GM12878 (cell line): ENCODE measurements around the gene OPA1. TPM values are rescaled to one million over a fixed set of nuclear protein-coding genes. Genes with fewer than 3 reads are reported as not detected.

Experiments used
- ATF7 ChIP-seq: fragments of 450-650 bp; IDR thresholded peaks from 2 replicates; pipeline ENCODE4 v1.6.1; 2016; ENCODE audit warnings: low read depth, mild to moderate bottlenecking
- BACH1 ChIP-seq: fragments of 450-650 bp; IDR thresholded peaks from 2 replicates; pipeline ENCODE4 v1.6.1; 2017; ENCODE audit warnings: mild to moderate bottlenecking, borderline replicate concordance
- BCL11A ChIP-seq: IDR thresholded peaks from 2 replicates; pipeline ENCODE4 v1.6.1; 2011; ENCODE audit warnings: low read depth, low read length
- CEBPB ChIP-seq, 2 experiments: fragments of 150-350 bp in 1 of 2; IDR thresholded peaks; 2 replicates each; pipeline ENCODE4 v1.6.1; 2012 to 2014; ENCODE audit warnings: low read depth in 2 of 2, low read length in 2 of 2, borderline replicate concordance in 1 of 2, inconsistent platforms in 1 of 2
- CHD4 ChIP-seq: fragments of 200-600 bp; sonication (generic); IDR thresholded peaks from 2 replicates; pipeline ENCODE4 v1.6.1; 2016; ENCODE audit warnings: mild to moderate bottlenecking
- ESRRA ChIP-seq: IDR thresholded peaks from 2 replicates; pipeline ENCODE4 v1.6.1; 2012; ENCODE audit warnings: mild to moderate bottlenecking, low read length, improper control_type of control experiment
- HDGF ChIP-seq: fragments of 450-650 bp; IDR thresholded peaks from 2 replicates; pipeline ENCODE4 v1.6.1; 2016; ENCODE audit warnings: antibody characterized with exemption
- JUNB ChIP-seq: IDR thresholded peaks from 2 replicates; pipeline ENCODE4 v1.6.1; 2016; ENCODE audit warnings: antibody characterized with exemption, mild to moderate bottlenecking
- LARP7 ChIP-seq: fragments of 450-650 bp; IDR thresholded peaks from 2 replicates; pipeline ENCODE4 v1.6.1; 2017; ENCODE audit warnings: mild to moderate bottlenecking
- MTA2 ChIP-seq: fragments of 450-650 bp; IDR thresholded peaks from 2 replicates; pipeline ENCODE4 v1.6.1; 2016; ENCODE audit warnings: low read depth, mild to moderate bottlenecking, moderate library complexity
- MTA3 ChIP-seq: IDR thresholded peaks from 2 replicates; pipeline ENCODE4 v1.6.1; 2012; ENCODE audit warnings: low read length, inconsistent platforms, borderline replicate concordance
- NBN ChIP-seq: fragments of 450-650 bp; IDR thresholded peaks from 2 replicates; pipeline ENCODE4 v1.6.1; 2016
- NR2C1 ChIP-seq: fragments of 450-650 bp; IDR thresholded peaks from 2 replicates; pipeline ENCODE4 v1.6.1; 2017; ENCODE audit warnings: antibody characterized with exemption, mild to moderate bottlenecking, moderate library complexity
- NR2F1 ChIP-seq: fragments of 450-650 bp; conservative IDR thresholded peaks from 2 replicates; pipeline ENCODE4 v1.6.1; 2017; ENCODE audit warnings: mild to moderate bottlenecking
- SMAD1 ChIP-seq: fragments of 450-650 bp; IDR thresholded peaks from 2 replicates; pipeline ENCODE4 v1.6.1; 2018; ENCODE audit warnings: mild to moderate bottlenecking, low read depth; ENCODE audit not compliant: partially characterized antibody
- SMARCA5 ChIP-seq: fragments of 450-650 bp; IDR thresholded peaks from 2 replicates; pipeline ENCODE4 v1.6.1; 2017; ENCODE audit warnings: mild to moderate bottlenecking
- SPI1 ChIP-seq: IDR thresholded peaks from 2 replicates; pipeline ENCODE4 v1.6.1; 2011; ENCODE audit warnings: low read depth, mild to moderate bottlenecking, low read length, moderate library complexity, borderline replicate concordance; ENCODE audit not compliant: insufficient read depth
- SREBF1 ChIP-seq: IDR thresholded peaks from 2 replicates; pipeline ENCODE4 v1.6.1; 2012; ENCODE audit warnings: mild to moderate bottlenecking, low read length
- SREBF2 ChIP-seq: IDR thresholded peaks from 2 replicates; pipeline ENCODE4 v1.6.1; 2012; ENCODE audit warnings: mild to moderate bottlenecking, low read length
- STAT1 ChIP-seq: fragments of 450-650 bp; conservative IDR thresholded peaks from 2 replicates; pipeline ENCODE4 v1.6.1; 2014; ENCODE audit warnings: antibody characterized with exemption, mild to moderate bottlenecking
- TARDBP ChIP-seq: IDR thresholded peaks from 2 replicates; pipeline ENCODE4 v1.6.1; 2016; ENCODE audit warnings: borderline replicate concordance
- TCF7 ChIP-seq: IDR thresholded peaks from 2 replicates; pipeline ENCODE4 v1.6.1; 2014; ENCODE audit warnings: antibody characterized with exemption, borderline replicate concordance
- WRNIP1 ChIP-seq: IDR thresholded peaks from 2 replicates; pipeline ENCODE4 v1.6.1; 2011; ENCODE audit warnings: low read depth, low read length, improper control_type of control experiment, borderline replicate concordance
- YBX1 ChIP-seq: fragments of 450-650 bp; IDR thresholded peaks from 2 replicates; pipeline ENCODE4 v1.6.1; 2016; ENCODE audit warnings: antibody characterized with exemption
- ZBTB33 ChIP-seq: fragments of 450-650 bp; IDR thresholded peaks from 2 replicates; pipeline ENCODE4 v1.6.1; 2017; ENCODE audit warnings: mild to moderate bottlenecking
- polyA plus RNA-seq, 11 experiments: library from polyadenylated mRNA; depleted of rRNA in 4 of 11; unstranded in 6 of 11; stranded (reverse) in 5 of 11; fragments of >200 nt; fragmentation: Nextera tagmentation in 4 of 11; fragmentation: Illumina TruSeq in 1 of 11; extraction: Ambion mirVana in 4 of 11; extraction: Trizol in 1 of 11; gene quantifications; 1 replicate in 1 of 11; 2 replicates in 10 of 11; pipeline versions ENCODE4 v1.2.1 to v1.2.3, GENCODE V29; 2011 to 2016; ENCODE audit warnings: inconsistent platforms in 2 of 11, missing spikeins in 2 of 11, low read depth in 1 of 11
- total RNA-seq, 4 experiments: library from RNA; depleted of rRNA in 3 of 4; stranded (reverse); fragments of >200 nt in 3 of 4; fragmentation: Illumina TruSeq in 1 of 4; extraction: Trizol in 1 of 4; gene quantifications; 2 replicates each; pipeline versions ENCODE4 v1.2.1 to v1.2.3, GENCODE V29; 2013 to 2021
- TF ChIP-seq, protein P1 (sequence below): fragments of 450-650 bp; IDR thresholded peaks from 2 replicates; pipeline ENCODE4 v1.6.1; 2014; ENCODE audit warnings: mild to moderate bottlenecking
- TF ChIP-seq, protein P2 (sequence below): IDR thresholded peaks from 2 replicates; pipeline ENCODE4 v1.6.1; 2011; ENCODE audit warnings: low read depth, low read length, improper control_type of control experiment, borderline replicate concordance
- TF ChIP-seq, protein P3 (sequence below): IDR thresholded peaks from 2 replicates; pipeline ENCODE4 v1.6.1; 2012; ENCODE audit warnings: low read depth, low read length, improper control_type of control experiment
- TF ChIP-seq, protein P4 (sequence below): IDR thresholded peaks from 2 replicates; pipeline ENCODE4 v1.6.1; 2012; ENCODE audit warnings: low read depth, low read length, improper control_type of control experiment

OPA1 gene
- total and polyA plus RNA-seq, 10 of the 15 experiments (the other 5 are each of a cell fraction or from before 2014, with no cell fraction given), result 14.7 to 108 (median 59.3) TPM

DNA sequence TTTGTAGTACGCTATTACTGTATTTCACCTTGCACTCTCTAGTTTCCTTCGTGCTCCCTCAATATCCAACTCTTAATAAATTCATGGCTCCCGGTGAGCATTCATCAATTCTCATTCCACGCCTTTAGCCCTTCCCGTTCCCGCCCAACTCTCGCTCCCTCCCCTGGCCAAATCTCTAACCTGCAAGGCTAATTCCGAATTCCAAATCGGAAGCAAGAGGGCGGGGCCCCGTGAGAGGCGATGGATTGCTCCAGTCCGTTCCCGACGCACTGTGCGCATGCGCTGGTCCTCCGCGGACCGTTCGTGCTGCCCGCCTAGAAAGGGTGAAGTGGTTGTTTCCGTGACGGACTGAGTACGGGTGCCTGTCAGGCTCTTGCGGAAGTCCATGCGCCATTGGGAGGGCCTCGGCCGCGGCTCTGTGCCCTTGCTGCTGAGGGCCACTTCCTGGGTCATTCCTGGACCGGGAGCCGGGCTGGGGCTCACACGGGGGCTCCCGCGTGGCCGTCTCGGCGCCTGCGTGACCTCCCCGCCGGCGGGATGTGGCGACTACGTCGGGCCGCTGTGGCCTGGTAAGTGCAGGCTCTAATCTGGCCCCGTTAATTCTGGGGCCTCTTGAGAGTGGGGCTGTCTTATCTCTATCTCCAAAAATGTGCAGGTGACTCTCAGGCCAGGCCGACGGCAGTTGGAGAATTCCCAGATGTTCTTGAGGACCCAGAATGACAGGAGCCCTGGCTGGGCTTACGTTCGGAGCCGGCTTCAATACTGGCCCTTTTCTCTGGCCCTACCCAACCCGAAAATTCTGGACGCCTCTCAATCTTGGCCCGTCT, at the start of gene OPA1 (continued):
- TF ChIP-seq ZBTB33 (no peak), STAT1 (no peak), SREBF1 (peak; percentile 69), CHD4 (no peak), YBX1 (no peak), TCF7 (no peak; the same call in 1 of the 2 replicates), BACH1 (0 out of 2 replicates have a peak, but pooled peaks have one; percentile 22), NBN (peak; percentile 79), SMAD1 (no peak), SREBF2 (no peak; the same call in 1 of the 2 replicates), SPI1 (0 out of 2 replicates have a peak, but pooled peaks have one; percentile 34), WRNIP1 (peak; percentile 97), SMARCA5 (peak; percentile 80; the same call in 1 of the 2 replicates), TARDBP (peak; percentile 94), ESRRA (peak; percentile 96), JUNB (no peak), BCL11A (no peak), MTA3 (no peak), CEBPB (IDR thresholded peaks at IDR 0.05; ENCODE audit: borderline replicate concordance in 1 of 2, low read depth in 2 of 2, low read length in 2 of 2) (no peak), NR2F1 (peak; percentile 74), MTA2 (no peak), NR2C1 (peak; percentile 88), ATF7 (peak; percentile 57), LARP7 (peak; percentile 87), HDGF (no peak)
- TF ChIP-seq, protein P1, sequence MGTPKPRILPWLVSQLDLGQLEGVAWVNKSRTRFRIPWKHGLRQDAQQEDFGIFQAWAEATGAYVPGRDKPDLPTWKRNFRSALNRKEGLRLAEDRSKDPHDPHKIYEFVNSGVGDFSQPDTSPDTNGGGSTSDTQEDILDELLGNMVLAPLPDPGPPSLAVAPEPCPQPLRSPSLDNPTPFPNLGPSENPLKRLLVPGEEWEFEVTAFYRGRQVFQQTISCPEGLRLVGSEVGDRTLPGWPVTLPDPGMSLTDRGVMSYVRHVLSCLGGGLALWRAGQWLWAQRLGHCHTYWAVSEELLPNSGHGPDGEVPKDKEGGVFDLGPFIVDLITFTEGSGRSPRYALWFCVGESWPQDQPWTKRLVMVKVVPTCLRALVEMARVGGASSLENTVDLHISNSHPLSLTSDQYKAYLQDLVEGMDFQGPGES, result peak; percentile 57; the same call in 1 of the 2 replicates
- TF ChIP-seq, protein P2, sequence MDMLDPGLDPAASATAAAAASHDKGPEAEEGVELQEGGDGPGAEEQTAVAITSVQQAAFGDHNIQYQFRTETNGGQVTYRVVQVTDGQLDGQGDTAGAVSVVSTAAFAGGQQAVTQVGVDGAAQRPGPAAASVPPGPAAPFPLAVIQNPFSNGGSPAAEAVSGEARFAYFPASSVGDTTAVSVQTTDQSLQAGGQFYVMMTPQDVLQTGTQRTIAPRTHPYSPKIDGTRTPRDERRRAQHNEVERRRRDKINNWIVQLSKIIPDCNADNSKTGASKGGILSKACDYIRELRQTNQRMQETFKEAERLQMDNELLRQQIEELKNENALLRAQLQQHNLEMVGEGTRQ, result no peak
- TF ChIP-seq, protein P3, sequence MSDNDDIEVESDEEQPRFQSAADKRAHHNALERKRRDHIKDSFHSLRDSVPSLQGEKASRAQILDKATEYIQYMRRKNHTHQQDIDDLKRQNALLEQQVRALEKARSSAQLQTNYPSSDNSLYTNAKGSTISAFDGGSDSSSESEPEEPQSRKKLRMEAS, result peak; percentile 92
- TF ChIP-seq, protein P4, sequence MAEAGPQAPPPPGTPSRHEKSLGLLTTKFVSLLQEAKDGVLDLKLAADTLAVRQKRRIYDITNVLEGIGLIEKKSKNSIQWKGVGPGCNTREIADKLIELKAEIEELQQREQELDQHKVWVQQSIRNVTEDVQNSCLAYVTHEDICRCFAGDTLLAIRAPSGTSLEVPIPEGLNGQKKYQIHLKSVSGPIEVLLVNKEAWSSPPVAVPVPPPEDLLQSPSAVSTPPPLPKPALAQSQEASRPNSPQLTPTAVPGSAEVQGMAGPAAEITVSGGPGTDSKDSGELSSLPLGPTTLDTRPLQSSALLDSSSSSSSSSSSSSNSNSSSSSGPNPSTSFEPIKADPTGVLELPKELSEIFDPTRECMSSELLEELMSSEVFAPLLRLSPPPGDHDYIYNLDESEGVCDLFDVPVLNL, result peak; percentile 71
